PC-3 (cell line): Measurements from ENCODE around the gene MANSC1.

Source experiments
- CTCF ChIP-seq: fragments of 300-600 bp; sonication (generic); conservative IDR thresholded peaks from 2 replicates; pipeline ENCODE4 v1.5.1; 2017; ENCODE audit warnings: antibody characterized with exemption, low read depth, mild to moderate bottlenecking, low read length
- EZH2 ChIP-seq: fragments of 300-600 bp; sonication (generic); IDR thresholded peaks from one replicate; pipeline ENCODE4 v1.6.1; 2017; ENCODE audit warnings: antibody characterized with exemption, mild to moderate bottlenecking, low read length; ENCODE audit not compliant: unreplicated experiment
- EZH2phosphoT487 ChIP-seq: fragments of 300-600 bp; sonication (generic); IDR thresholded peaks from 2 replicates; pipeline ENCODE4 v1.6.1; 2018; ENCODE audit warnings: mild to moderate bottlenecking, antibody characterized with exemption, low read length, borderline replicate concordance

- TF ChIP-seq CTCF (no peak), EZH2 (no peak), EZH2phosphoT487 (no peak)
Observed at GRCh38 chr12:12294215-12295005, 55.6 kb downstream of the MANSC1 start.
